Measurements from ENCODE around the gene MPHOSPH9. TPM values are rescaled to one million over a fixed set of nuclear protein-coding genes. Genes with fewer than 3 reads are reported as not detected.

MPHOSPH9 gene
- total RNA-seq, 1 donor from 2014 or later, result 21.8 TPM

GRCh38 chr12:123126294-123127181, 106.4 kb downstream of the MPHOSPH9 start:
- Histone ChIP-seq H3K27me3 (ENCODE audit: low read depth) (no peaks in the 10 kb centered on the region), H3K4me1 (peaks cover 18% of the 10 kb centered on the region), H3K9me3 (no peaks in the 10 kb centered on the region), H3K4me3 (no peak overlapping the region), H3K27ac (peak overlapping the region; percentile 4), H3K36me3 (no peaks in the 10 kb centered on the region)
- TF ChIP-seq CTCF (IDR thresholded peaks at IDR 0.05), result no peak
- peak; percentile 44 to 51 for ATAC-seq
- intact Hi-C loops (cut with DNase I), result no loop called here
- DNase-seq, result no peak

- Histone ChIP-seq H3K36me3 (no peaks in the 10 kb centered on the region), H3K4me1 (peaks cover 17% of the 10 kb centered on the region), H3K27ac (no peak overlapping the region), H3K9me3 (no peaks in the 10 kb centered on the region), H3K4me3 (no peak overlapping the region), H3K27me3 (ENCODE audit: low read depth) (no peaks in the 10 kb centered on the region)
- TF ChIP-seq CTCF (IDR thresholded peaks at IDR 0.05), result no peak
- ATAC-seq, result no peak
- no peak for DNase-seq
- intact Hi-C loops (cut with DNase I), result no loop called here
These were observed 110.3 kb downstream of the MPHOSPH9 start for GRCh38 chr12:123122626-123123025.

GRCh38 chr12:123121670-123122069, 111.3 kb downstream of the MPHOSPH9 start:
- DNase-seq (no peak), ATAC-seq (no peak)
- Histone ChIP-seq H3K4me1 (peaks cover 14% of the 10 kb centered on the region), H3K9me3 (no peaks in the 10 kb centered on the region), H3K27me3 (ENCODE audit: low read depth) (no peaks in the 10 kb centered on the region), H3K4me3 (no peak overlapping the region), H3K27ac (no peak overlapping the region), H3K36me3 (no peaks in the 10 kb centered on the region)
- no peak for TF ChIP-seq CTCF (IDR thresholded peaks at IDR 0.05)
- intact Hi-C loops (cut with DNase I), result no loop called here

- Histone ChIP-seq H3K36me3 (no peaks in the 10 kb centered on the region), H3K9me3 (no peaks in the 10 kb centered on the region), H3K27ac (peak overlapping the region; percentile 13), H3K4me3 (no peak overlapping the region), H3K4me1 (peaks cover 23% of the 10 kb centered on the region), H3K27me3 (ENCODE audit: low read depth) (no peaks in the 10 kb centered on the region)
- intact Hi-C loops (cut with DNase I), result no loop called here
- no peak for DNase-seq
- TF ChIP-seq CTCF (IDR thresholded peaks at IDR 0.05), result no peak
- no peak for ATAC-seq
These were observed 112.3 kb downstream of the MPHOSPH9 start for GRCh38 chr12:123120452-123121166.

- ATAC-seq, result no peak
- H3K4me1 ChIP-seq, result peaks cover 27% of the 10 kb centered on the region
- no peaks in the 10 kb centered on the region for H3K36me3 ChIP-seq
These were observed 113.1 kb downstream of the MPHOSPH9 start for GRCh38 chr12:123119808-123120207.

More at GRCh38 chr12:123119808-123120207, 113.1 kb downstream of the MPHOSPH9 start:
- Histone ChIP-seq H3K27me3 (ENCODE audit: low read depth) (no peaks in the 10 kb centered on the region), H3K9me3 (no peaks in the 10 kb centered on the region), H3K27ac (no peak overlapping the region), H3K4me3 (no peak overlapping the region)
- no peak for TF ChIP-seq CTCF (IDR thresholded peaks at IDR 0.05)
- DNase-seq, result no peak
- intact Hi-C loops (cut with DNase I), result no loop called here
